ELR (cell line): Measurements from ENCODE around the gene ZBTB21.

Experiments used
- DNase-seq: peaks from one replicate; pipeline ENCODE4 v3.0.0-alpha.2; 2015; ENCODE audit warnings: low read depth

The ZBTB21 gene

GRCh38 chr21:41992576-41992975, 17.6 kb downstream of the ZBTB21 start:
- DNase-seq = no peak

GRCh38 chr21:41991659-41992058, 18.5 kb downstream of the ZBTB21 start:
- DNase-seq = no peak

GRCh38 chr21:41989698-41990097, 20.5 kb downstream of the ZBTB21 start:
- no peak for DNase-seq

GRCh38 chr21:41987310-41987709, 22.9 kb downstream of the ZBTB21 start:
- no peak for DNase-seq

GRCh38 chr21:41985662-41986416, 24.3 kb downstream of the ZBTB21 start:
- DNase-seq = no peak

- DNase-seq = no peak
Observed at GRCh38 chr21:41983229-41983628, 26.9 kb downstream of the ZBTB21 start.

GRCh38 chr21:41980561-41980960, 29.6 kb downstream of the ZBTB21 start:
- DNase-seq = no peak

- DNase-seq = peak; percentile 52
Observed at GRCh38 chr21:41979751-41980369, 30.3 kb downstream of the ZBTB21 start.

- no peak for DNase-seq
Observed at GRCh38 chr21:41979335-41979734, 30.8 kb downstream of the ZBTB21 start.

- DNase-seq = no peak
Observed at GRCh38 chr21:41977034-41977950, 32.9 kb downstream of the ZBTB21 start.

- DNase-seq = no peak
Observed at GRCh38 chr21:41976611-41977010, 33.5 kb downstream of the ZBTB21 start.

GRCh38 chr21:41975391-41976272, 34.5 kb downstream of the ZBTB21 start:
- no peak for DNase-seq

- DNase-seq = no peak
Observed at GRCh38 chr21:41974752-41975053, 35.5 kb downstream of the ZBTB21 start.

GRCh38 chr21:41973861-41974751, 36.1 kb downstream of the ZBTB21 start:
- peak; percentile 46 for DNase-seq

GRCh38 chr21:41973427-41973831, 36.7 kb downstream of the ZBTB21 start:
- DNase-seq = no peak

GRCh38 chr21:41972511-41973205, 37.5 kb downstream of the ZBTB21 start:
- DNase-seq = no peak

GRCh38 chr21:41971891-41972290, 38.3 kb downstream of the ZBTB21 start:
- DNase-seq = no peak

GRCh38 chr21:41970751-41971653, 39.2 kb downstream of the ZBTB21 start:
- no peak for DNase-seq

- DNase-seq = no peak
Observed at GRCh38 chr21:41970106-41970391, 40.1 kb downstream of the ZBTB21 start.
